Muscle layer of colon (tissue), 2 donors: ENCODE results near the gene OR1A2.
"Not testable (repeated sequence)": the region's sequence is repeated elsewhere in the genome, so short reads cannot be mapped to it uniquely, and the experiment has no call there.

ENCODE experiments used
- H3K27ac ChIP-seq: one replicate; pipeline ENCODE4 v1.7.0; 2013; ENCODE audit warnings: low read depth, mild to moderate bottlenecking, low read length, moderate library complexity
- H3K27me3 ChIP-seq, 2 donors: one replicate each; pipeline ENCODE4 v1.7.0; 2013; ENCODE audit warnings: low read length in 2 of 2, mild to moderate bottlenecking in 2 of 2; ENCODE audit not compliant: insufficient read depth in 2 of 2, control insufficient read depth in 1 of 2
- H3K36me3 ChIP-seq: one replicate; pipeline ENCODE4 v1.7.0; 2013; ENCODE audit warnings: mild to moderate bottlenecking, low read length; ENCODE audit not compliant: insufficient read depth
- H3K4me1 ChIP-seq: one replicate; pipeline ENCODE4 v1.7.0; 2013; ENCODE audit warnings: mild to moderate bottlenecking, low read length; ENCODE audit not compliant: insufficient read depth
- H3K4me3 ChIP-seq, 2 donors: one replicate each; pipeline ENCODE4 v1.7.0; 2013; ENCODE audit warnings: low read length in 2 of 2, low read depth in 1 of 2, mild to moderate bottlenecking in 1 of 2, moderate library complexity in 1 of 2
- H3K9ac ChIP-seq: one replicate; pipeline ENCODE4 v1.7.0; 2013; ENCODE audit warnings: low read length
- H3K9me3 ChIP-seq: one replicate; pipeline ENCODE4 v1.7.0; 2013; ENCODE audit warnings: mild to moderate bottlenecking, low read length
- donor health status: abdominal sarcoma.
- donor health status: Adenocarcinoma of cecum.

The OR1A2 gene

GRCh38 chr17:3197219-3197618, at the start of gene OR1A2:
TSS of gene OR1A2 (plus strand) at chr17:3197519. CDS start at chr17:3197519, 0 bp downstream.
- Histone ChIP-seq H3K9ac (no peak within 1 kb of the TSS), H3K4me3 (no peak within 1 kb of the TSS), H3K9me3 (no peaks in the 10 kb centered on the region), H3K36me3 (no peaks in the 10 kb centered on the region), H3K4me1 (no peaks in the 10 kb centered on the region), H3K27me3 (no peaks in the 10 kb centered on the region), H3K27ac (no peak within 1 kb of the TSS)

- H3K4me3 ChIP-seq, result no peak overlapping the region
- H3K27ac ChIP-seq, result no peak overlapping the region
- no peaks in the 10 kb centered on the region for H3K9me3 ChIP-seq
- H3K36me3 ChIP-seq, result no peaks in the 10 kb centered on the region
- H3K9ac ChIP-seq, result no peak overlapping the region
- peaks cover 0 to 6% of the 10 kb centered on the region in 2 donors for H3K27me3 ChIP-seq
- no peaks in the 10 kb centered on the region for H3K4me1 ChIP-seq
These were observed 40.1 kb upstream of the OR1A2 start for GRCh38 chr17:3157218-3157617.

- no peak overlapping the region for H3K9ac ChIP-seq
- no peaks in the 10 kb centered on the region for H3K36me3 ChIP-seq
- H3K27ac ChIP-seq, result no peak overlapping the region
- no peaks in the 10 kb centered on the region for H3K9me3 ChIP-seq
- H3K4me3 ChIP-seq, result no peak overlapping the region
- H3K27me3 ChIP-seq, result no peaks in the 10 kb centered on the region
- no peaks in the 10 kb centered on the region for H3K4me1 ChIP-seq
These were observed 29.7 kb upstream of the OR1A2 start for GRCh38 chr17:3167574-3167973.

GRCh38 chr17:3189961-3190360, 7.4 kb upstream of the OR1A2 start:
- no peaks in the 10 kb centered on the region for H3K27me3 ChIP-seq
- no peak overlapping the region for H3K27ac ChIP-seq
- H3K36me3 ChIP-seq, result no peaks in the 10 kb centered on the region
- H3K4me1 ChIP-seq, result no peaks in the 10 kb centered on the region
- no peak overlapping the region for H3K9ac ChIP-seq
- H3K4me3 ChIP-seq, result no peak overlapping the region
- no peaks in the 10 kb centered on the region for H3K9me3 ChIP-seq

GRCh38 chr17:3207367-3207766, 10.0 kb downstream of the OR1A2 start, which contains the start of gene OR1A1:
TSS of gene OR1A1 (plus strand) at chr17:3207667. CDS start at chr17:3215621, 7,954 bp downstream.
- Histone ChIP-seq H3K4me1 (no peaks in the 10 kb centered on the region), H3K27ac (no peak within 1 kb of the TSS), H3K9me3 (no peaks in the 10 kb centered on the region), H3K36me3 (no peaks in the 10 kb centered on the region), H3K9ac (no peak within 1 kb of the TSS), H3K27me3 (no peaks in the 10 kb centered on the region), H3K4me3 (no peak within 1 kb of the TSS)

- no peak overlapping the region for H3K4me3 ChIP-seq
- no peak overlapping the region for H3K9ac ChIP-seq
- H3K27ac ChIP-seq, result no peak overlapping the region
- H3K27me3 ChIP-seq, result no peaks in the 10 kb centered on the region
- no peaks in the 10 kb centered on the region for H3K4me1 ChIP-seq
- H3K36me3 ChIP-seq, result no peaks in the 10 kb centered on the region
- H3K9me3 ChIP-seq, result no peaks in the 10 kb centered on the region
These were observed 11.2 kb downstream of the OR1A2 start for GRCh38 chr17:3208484-3208883.

- no peaks in the 10 kb centered on the region for H3K27me3 ChIP-seq
These were observed 15.7 kb downstream of the OR1A2 start for GRCh38 chr17:3213001-3213400.

GRCh38 chr17:3213587-3213986, 16.3 kb downstream of the OR1A2 start:
- H3K9me3 ChIP-seq, result no peaks in the 10 kb centered on the region
- no peak overlapping the region for H3K27ac ChIP-seq
- no peaks in the 10 kb centered on the region for H3K36me3 ChIP-seq
- no peaks in the 10 kb centered on the region for H3K4me1 ChIP-seq
- no peak overlapping the region for H3K9ac ChIP-seq
- no peak overlapping the region for H3K4me3 ChIP-seq
- H3K27me3 ChIP-seq, result no peaks in the 10 kb centered on the region

More at GRCh38 chr17:3213001-3213400, 15.7 kb downstream of the OR1A2 start:
- Histone ChIP-seq H3K36me3 (no peaks in the 10 kb centered on the region), H3K9ac (no peak overlapping the region), H3K4me1 (no peaks in the 10 kb centered on the region), H3K4me3 (no peak overlapping the region), H3K9me3 (no peaks in the 10 kb centered on the region), H3K27ac (no peak overlapping the region)

GRCh38 chr17:3219978-3220377, 22.7 kb downstream of the OR1A2 start:
- H3K27ac ChIP-seq, H3K4me1 ChIP-seq, H3K36me3 ChIP-seq, H3K9ac ChIP-seq, H3K4me3 ChIP-seq, H3K9me3 ChIP-seq, H3K27me3 ChIP-seq: not testable (repeated sequence)

- Histone ChIP-seq H3K27ac (no peak overlapping the region), H3K36me3 (no peaks in the 10 kb centered on the region), H3K4me1 (no peaks in the 10 kb centered on the region), H3K4me3 (no peak overlapping the region), H3K9ac (no peak overlapping the region), H3K9me3 (no peaks in the 10 kb centered on the region), H3K27me3 (no peaks in the 10 kb centered on the region)
These were observed 24.5 kb downstream of the OR1A2 start for GRCh38 chr17:3221850-3222249.

GRCh38 chr17:3222505-3222904, 25.2 kb downstream of the OR1A2 start:
- Histone ChIP-seq H3K4me1 (no peaks in the 10 kb centered on the region), H3K27ac (no peak overlapping the region), H3K27me3 (no peaks in the 10 kb centered on the region), H3K9ac (no peak overlapping the region), H3K9me3 (no peaks in the 10 kb centered on the region), H3K36me3 (no peaks in the 10 kb centered on the region), H3K4me3 (no peak overlapping the region)

GRCh38 chr17:3224721-3225352, 27.5 kb downstream of the OR1A2 start:
- not testable (repeated sequence) for H3K27ac ChIP-seq, H3K9me3 ChIP-seq, H3K9ac ChIP-seq, H3K4me1 ChIP-seq, H3K27me3 ChIP-seq, H3K4me3 ChIP-seq, H3K36me3 ChIP-seq
